HCT116 (cell line): Measurements from ENCODE around the gene TMEM143. TPM values are rescaled to one million over a fixed set of nuclear protein-coding genes. Genes with fewer than 3 reads are reported as not detected.

Experiments used
- ATAC-seq: fragments of 200-7000 bp; cut with Tn5 transposase; 2 replicates; pipeline ENCODE4 v1.9.1; 2020; ENCODE audit warnings: mild to moderate bottlenecking, moderate library complexity
- BruUV-seq: library from RNA; stranded (reverse); fragments of 400-500 nt; replicated peaks from 2 replicates; lab custom pipeline; 2021; lab: Mats Ljungman, UMichigan
- CTCF ChIA-PET: fragments of 300-600 bp; sonication (Branson Sonifier 250); formaldehyde crosslinking; loops from one replicate; lab custom pipeline; 2021; ENCODE audit warnings: antibody characterized with exemption; lab: Charles Lee
- POLR2A ChIA-PET: fragments of 300-600, 350-600 bp; sonication (Branson Sonifier 250); formaldehyde crosslinking; loops from one replicate; lab custom pipeline; 2021; ENCODE audit warnings: antibody characterized with exemption; lab: Charles Lee
- RAD21 ChIA-PET, 2 experiments: fragments of 300-600 bp; sonication (Branson Sonifier 250); formaldehyde crosslinking; loops; one replicate each; lab custom pipeline; 2023; ENCODE audit warnings: low total read pairs in 2 of 2; ENCODE audit not compliant: uncharacterized antibody in 2 of 2, unreplicated experiment in 2 of 2, low non-redundant PET in 1 of 2; lab: Charles Lee
- DNase-seq: peaks from one replicate; pipeline ENCODE4 v3.0.0-alpha.2; 2010; ENCODE audit warnings: low read depth, low spot score
- H2AFZ ChIP-seq: fragments of 200-600 bp; shearing (Covaris generic), sonication (generic); 2 replicates; pipeline ENCODE4 v1.6.1; 2017; ENCODE audit warnings: low read depth, mixed run types, mixed read lengths, antibody characterized with exemption, low read length; ENCODE audit not compliant: poor library complexity, severe bottlenecking
- H3K27ac ChIP-seq: 2 replicates; pipeline ENCODE4 v1.5.1; 2012; ENCODE audit warnings: low read depth, low read length
- H3K27me3 ChIP-seq: fragments of 200-600 bp; sonication (generic); 2 replicates; pipeline ENCODE4 v1.6.1; 2016; ENCODE audit warnings: mixed run types, low read length, mixed read lengths; ENCODE audit not compliant: insufficient read depth
- H3K36me3 ChIP-seq, 2 experiments: fragments of 200-500 bp in 1 of 2; fragments of 200-600 bp in 1 of 2; sonication (Bioruptor generic) in 1 of 2; sonication (generic) in 1 of 2; 2 replicates each; pipeline versions ENCODE4 v1.5.1 to v1.6.1; 2014 to 2016; ENCODE audit warnings: low read length in 2 of 2, inconsistent platforms in 1 of 2, mixed read lengths in 1 of 2, mixed run types in 1 of 2; ENCODE audit not compliant: insufficient read depth in 2 of 2, control insufficient read depth in 1 of 2
- H3K4me1 ChIP-seq, 2 experiments: fragments of 200-600 bp in 1 of 2; sonication (generic) in 1 of 2; 2 replicates each; pipeline versions ENCODE4 v1.5.1 to v1.6.1; 2012 to 2017; ENCODE audit warnings: low read length in 2 of 2, inconsistent platforms in 1 of 2, mild to moderate bottlenecking in 1 of 2, mixed read lengths in 1 of 2, mixed run types in 1 of 2, moderate library complexity in 1 of 2; ENCODE audit not compliant: insufficient read depth in 2 of 2, control insufficient read depth in 1 of 2
- H3K4me2 ChIP-seq: fragments of 200-600 bp; sonication (generic); 2 replicates; pipeline ENCODE4 v1.6.1; 2017; ENCODE audit warnings: mixed run types, low read length, mixed read lengths
- H3K4me3 ChIP-seq, 2 experiments: fragments of 200-600 bp in 1 of 2; sonication (generic) in 1 of 2; replicated peaks in 1 of 2; 2 replicates each; pipeline ENCODE4 v1.5.1; 2011 to 2016; ENCODE audit warnings: low read length in 2 of 2, control low read depth in 1 of 2, low read depth in 1 of 2, mild to moderate bottlenecking in 1 of 2, mixed read lengths in 1 of 2, mixed run types in 1 of 2
- H3K79me2 ChIP-seq: fragments of 200-600 bp; sonication (generic); 2 replicates; pipeline ENCODE4 v1.6.1; 2017; ENCODE audit warnings: mild to moderate bottlenecking, mixed run types, low read length, moderate library complexity, mixed read lengths; ENCODE audit not compliant: insufficient read depth
- H3K9ac ChIP-seq: fragments of 200-600 bp; sonication (generic); 2 replicates; pipeline ENCODE4 v1.6.1; 2016; ENCODE audit warnings: low read length, mixed read lengths
- H3K9me2 ChIP-seq: fragments of 200-600 bp; sonication (generic), shearing (Covaris generic); 2 replicates; pipeline ENCODE4 v1.6.1; 2017; ENCODE audit warnings: mixed run types, mild to moderate bottlenecking, moderate library complexity; ENCODE audit not compliant: insufficient read depth
- H3K9me3 ChIP-seq, 2 experiments: fragments of 200-500 bp in 1 of 2; fragments of 200-600 bp in 1 of 2; sonication (Bioruptor generic) in 1 of 2; sonication (generic) in 1 of 2; 2 replicates each; pipeline ENCODE4 v1.6.1; 2014 to 2017; ENCODE audit warnings: low read length in 2 of 2, mixed read lengths in 2 of 2, inconsistent platforms in 1 of 2, low read depth in 1 of 2, mild to moderate bottlenecking in 1 of 2, mixed run types in 1 of 2, moderate library complexity in 1 of 2; ENCODE audit not compliant: control insufficient read depth in 1 of 2, insufficient read depth in 1 of 2
- H4K20me1 ChIP-seq: fragments of 200-600 bp; sonication (generic), shearing (Covaris generic); 2 replicates; pipeline ENCODE4 v1.6.1; 2017; ENCODE audit warnings: mixed run types, mild to moderate bottlenecking, moderate library complexity; ENCODE audit not compliant: insufficient read depth
- CBX3 ChIP-seq: IDR thresholded peaks from 2 replicates; pipeline ENCODE4 v1.6.1; 2012; ENCODE audit warnings: low read depth
- ELF1 ChIP-seq: IDR thresholded peaks from 2 replicates; pipeline ENCODE4 v1.6.1; 2012; ENCODE audit warnings: low read depth, borderline replicate concordance
- JUND ChIP-seq: IDR thresholded peaks from 2 replicates; pipeline ENCODE4 v1.6.1; 2012
- MAX ChIP-seq: IDR thresholded peaks from 2 replicates; pipeline ENCODE4 v1.6.1; 2012
- SRF ChIP-seq: IDR thresholded peaks from 2 replicates; pipeline ENCODE4 v1.6.1; 2012; ENCODE audit warnings: low read depth
- TCF7L2 ChIP-seq: IDR thresholded peaks from 2 replicates; pipeline ENCODE4 v1.7.0; 2011; ENCODE audit warnings: borderline replicate concordance, inconsistent platforms; ENCODE audit not compliant: insufficient read depth, insufficient read length; ENCODE audit errors: extremely low read depth
- ZBTB33 ChIP-seq: IDR thresholded peaks from 2 replicates; pipeline ENCODE4 v1.6.1; 2011; ENCODE audit warnings: mild to moderate bottlenecking, low read length, moderate library complexity; ENCODE audit not compliant: insufficient replicate concordance; ENCODE audit errors: extremely low read depth
- ZFX ChIP-seq: fragments of 450-650 bp; IDR thresholded peaks from 2 replicates; pipeline ENCODE4 v1.6.1; 2017
- intact Hi-C: fragments of 100-400 bp; cut with micrococcal nuclease; formaldehyde crosslinking; loops from 2 replicates; pipeline ENCODE4 v1.10.0; 2022
- total RNA-seq: library from RNA; stranded (reverse); gene quantifications from one replicate; pipeline ENCODE4 v1.2.1, GENCODE V29; 2021; ENCODE audit not compliant: unreplicated experiment

The TMEM143 gene
- total RNA-seq, 1 experiment from 2014 or later: 13.2 TPM

DNA sequence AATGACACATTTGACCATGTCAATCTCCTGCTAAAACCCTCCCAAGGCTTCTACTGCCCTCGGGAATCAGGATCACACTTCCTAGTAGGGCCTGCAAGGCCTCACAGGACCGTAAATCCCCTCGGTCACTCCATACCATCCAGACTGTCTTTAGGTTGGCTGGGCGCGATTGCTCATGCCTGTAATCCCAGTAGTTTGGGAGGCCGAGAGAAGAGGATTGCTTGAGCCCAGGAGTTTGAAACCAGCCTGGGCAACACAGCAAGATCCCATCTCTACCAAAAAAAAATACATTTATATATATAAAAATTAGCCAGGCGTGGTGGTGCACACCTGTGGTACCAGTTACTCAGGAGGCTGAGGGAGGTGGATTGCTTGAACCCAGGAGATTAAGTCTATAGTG, 15.0 kb downstream of the TMEM143 start:
- BruUV-seq: no TSS peak
- ChIA-PET CTCF (no interaction called here), RAD21 (no interaction called here)

More for the DNA sequence above, 15.0 kb downstream of the TMEM143 start:
- POLR2A ChIA-PET: no interaction called here
- H3K4me2 ChIP-seq: no peak overlapping the region
- H3K9ac ChIP-seq: no peak overlapping the region
- TF ChIP-seq ZFX (no peak), ELF1 (no peak), MAX (no peak), TCF7L2 (no peak), CBX3 (no peak), SRF (no peak), ZBTB33 (no peak), JUND (no peak)
- no peaks in the 10 kb centered on the region for H4K20me1 ChIP-seq
- no peak overlapping the region for H3K4me3 ChIP-seq
- DNase-seq (no peak), ATAC-seq (no peak)
- intact Hi-C loops: no loop called here
- no peaks in the 10 kb centered on the region for H3K9me3 ChIP-seq
- H3K27ac ChIP-seq: no peak overlapping the region
- no peaks in the 10 kb centered on the region for H3K36me3 ChIP-seq
- no peak overlapping the region for H2AFZ ChIP-seq
- H3K79me2 ChIP-seq: no peaks in the 10 kb centered on the region
- H3K27me3 ChIP-seq: no peaks in the 10 kb centered on the region
- H3K9me2 ChIP-seq: no peaks in the 10 kb centered on the region
- H3K4me1 ChIP-seq: peaks cover 4 to 22% of the 10 kb centered on the region in 2 experiments
